ENCODE data around the gene MSI2.

Gene MSI2

DNA sequence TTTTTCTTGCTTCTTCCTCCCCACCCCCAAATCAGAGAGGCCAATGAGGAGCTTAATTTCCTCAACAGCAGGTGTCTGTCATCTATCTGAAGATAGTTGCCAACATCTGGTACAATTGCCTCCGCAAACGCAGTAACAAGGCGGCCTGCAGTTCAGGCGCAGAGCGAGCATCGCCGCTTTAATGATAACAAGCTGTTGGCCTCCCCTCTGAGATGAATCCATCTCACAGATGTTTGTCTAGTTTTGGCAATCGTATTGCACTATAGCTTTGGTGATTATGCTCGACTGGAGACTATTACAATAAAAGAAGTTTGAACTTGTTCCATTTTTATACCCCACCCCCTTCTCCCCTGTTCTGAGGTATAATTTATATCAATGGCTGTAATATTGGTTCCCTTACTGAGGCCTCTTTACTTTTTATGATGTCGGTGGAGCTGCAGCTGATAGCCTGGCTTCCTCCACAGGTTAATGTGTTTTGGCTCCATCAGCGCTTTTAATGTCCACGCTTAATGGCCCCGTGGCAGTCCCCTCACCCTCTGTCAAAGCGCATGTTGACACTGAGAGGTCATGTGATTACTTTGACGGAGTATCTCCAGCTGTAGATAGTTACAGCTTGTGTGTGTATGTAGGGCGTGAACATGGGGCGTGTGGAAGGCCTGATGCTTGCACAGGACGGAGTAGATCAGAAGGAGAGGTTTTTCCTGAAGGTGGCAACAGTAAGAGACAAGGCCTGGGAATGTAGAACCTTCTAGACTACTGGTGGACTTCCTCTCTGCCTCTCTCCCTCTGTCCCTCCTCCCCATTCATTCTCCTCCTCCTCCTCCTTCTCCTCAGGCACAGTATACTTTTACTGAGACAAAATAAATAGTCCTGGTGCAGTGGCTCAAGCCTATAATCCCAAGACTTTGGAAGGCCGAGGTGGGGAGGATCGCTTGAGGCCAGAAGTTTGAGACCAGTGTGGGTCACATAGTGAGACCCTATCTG, 164.7 kb downstream of the MSI2 start:
- DNase-seq = peak; percentile 96

DNA sequence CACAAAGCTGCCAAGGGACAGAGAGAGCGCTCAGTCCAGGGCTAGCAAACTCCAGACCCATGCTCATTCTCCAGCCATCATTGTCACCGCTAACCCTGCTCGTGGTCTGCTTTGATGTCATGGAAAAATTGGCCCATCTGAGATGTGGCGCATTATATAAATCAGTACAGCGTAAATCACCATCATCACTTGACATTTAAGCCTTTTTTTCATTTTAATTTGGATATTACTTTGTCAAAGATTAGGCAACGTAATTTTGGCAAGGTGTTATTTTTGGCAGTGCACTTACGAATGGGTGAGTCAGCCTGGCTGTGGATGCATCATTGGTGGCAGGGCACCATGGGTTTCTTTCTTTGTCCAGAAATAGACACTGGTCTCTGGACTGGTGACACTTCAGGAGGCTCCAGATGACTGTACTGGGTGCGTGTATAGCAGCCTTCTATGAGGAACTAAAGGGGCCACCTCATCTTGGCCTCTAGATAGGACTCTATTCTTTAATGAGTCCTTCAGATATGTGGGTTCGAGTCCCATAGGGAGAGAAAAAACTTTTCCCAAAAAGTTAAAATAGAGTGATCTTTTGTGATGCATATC, 166.3 kb downstream of the MSI2 start:
- no peak for DNase-seq

DNA sequence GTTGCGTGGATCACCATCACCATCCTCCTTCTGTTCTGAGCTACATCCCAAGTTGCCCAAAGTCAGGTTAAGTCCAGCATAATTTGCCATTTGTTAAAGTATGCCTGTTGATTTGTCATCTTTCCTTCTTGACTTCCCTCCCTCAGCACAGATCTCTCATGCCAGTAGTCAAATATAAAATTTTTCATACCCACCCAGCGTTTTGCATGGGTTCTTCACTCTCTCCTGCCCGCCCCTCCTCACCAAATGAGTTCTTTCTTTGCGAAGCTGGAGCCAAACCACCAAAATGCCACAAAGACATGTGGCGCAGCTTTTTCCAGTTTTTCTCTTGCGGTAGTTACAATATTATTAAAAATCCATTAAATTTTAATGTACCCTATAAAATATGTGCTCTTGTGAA, 167.2 kb downstream of the MSI2 start:
- DNase-seq = no peak

DNA sequence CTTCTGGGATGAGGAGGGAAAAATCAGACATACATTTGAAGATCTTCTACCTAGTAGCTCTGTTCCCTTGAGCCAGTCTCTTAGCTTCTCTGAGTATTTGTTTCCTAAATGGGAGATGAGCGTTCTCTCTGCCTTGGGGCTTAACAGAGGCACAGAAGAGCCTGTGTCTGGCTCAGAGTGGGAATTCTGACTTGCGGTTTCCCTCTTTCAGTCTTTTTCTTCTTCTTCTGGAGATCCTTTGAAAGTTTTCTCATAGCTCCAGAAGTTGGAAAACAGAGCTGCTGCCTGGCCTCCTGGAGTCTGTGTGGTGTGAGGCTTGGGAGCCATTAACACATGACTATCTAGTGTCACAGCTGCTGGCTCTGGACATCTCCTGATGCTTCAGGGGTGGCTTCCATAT, 167.9 kb downstream of the MSI2 start:
- DNase-seq = no peak

DNA sequence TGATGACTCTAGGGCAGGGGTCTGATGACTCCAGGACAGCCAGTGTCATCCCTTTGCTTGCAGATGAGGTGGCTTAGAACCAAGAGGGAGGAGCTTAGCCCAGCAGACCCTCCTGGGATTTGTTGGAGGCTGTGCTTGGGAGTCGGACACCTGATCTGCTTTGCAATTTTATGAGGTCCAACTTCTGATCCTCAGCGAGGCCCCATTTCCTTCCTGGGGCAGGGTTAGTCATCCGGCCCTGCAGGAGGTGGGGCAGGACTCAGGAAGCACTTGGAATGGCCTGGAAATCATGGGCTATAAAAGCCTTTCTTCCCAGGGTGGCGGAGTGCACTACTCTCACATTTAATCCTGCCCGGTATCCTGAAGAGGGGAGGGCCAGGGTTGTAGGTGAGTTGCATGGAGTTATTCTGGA, 168.5 kb downstream of the MSI2 start:
- DNase-seq = peak; percentile 40

DNA sequence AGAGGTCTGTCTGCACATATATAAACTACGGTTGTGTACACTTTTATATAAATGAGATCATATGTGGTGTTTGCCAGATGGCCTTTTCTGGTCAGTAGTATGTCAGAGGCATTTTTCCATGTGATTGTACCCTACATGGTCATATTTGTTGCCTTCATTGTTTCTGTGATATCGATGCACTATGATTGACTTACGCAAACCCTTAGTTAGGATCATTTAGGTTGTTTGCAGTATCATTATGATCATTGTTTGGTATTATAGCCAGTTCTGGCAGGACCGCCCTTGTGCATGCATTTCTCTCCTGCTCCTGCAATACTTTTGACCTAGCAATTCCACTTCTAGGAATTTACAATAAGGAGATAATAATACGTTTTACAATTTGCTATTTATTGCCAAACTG, 169.1 kb downstream of the MSI2 start:
- DNase-seq = no peak

DNA sequence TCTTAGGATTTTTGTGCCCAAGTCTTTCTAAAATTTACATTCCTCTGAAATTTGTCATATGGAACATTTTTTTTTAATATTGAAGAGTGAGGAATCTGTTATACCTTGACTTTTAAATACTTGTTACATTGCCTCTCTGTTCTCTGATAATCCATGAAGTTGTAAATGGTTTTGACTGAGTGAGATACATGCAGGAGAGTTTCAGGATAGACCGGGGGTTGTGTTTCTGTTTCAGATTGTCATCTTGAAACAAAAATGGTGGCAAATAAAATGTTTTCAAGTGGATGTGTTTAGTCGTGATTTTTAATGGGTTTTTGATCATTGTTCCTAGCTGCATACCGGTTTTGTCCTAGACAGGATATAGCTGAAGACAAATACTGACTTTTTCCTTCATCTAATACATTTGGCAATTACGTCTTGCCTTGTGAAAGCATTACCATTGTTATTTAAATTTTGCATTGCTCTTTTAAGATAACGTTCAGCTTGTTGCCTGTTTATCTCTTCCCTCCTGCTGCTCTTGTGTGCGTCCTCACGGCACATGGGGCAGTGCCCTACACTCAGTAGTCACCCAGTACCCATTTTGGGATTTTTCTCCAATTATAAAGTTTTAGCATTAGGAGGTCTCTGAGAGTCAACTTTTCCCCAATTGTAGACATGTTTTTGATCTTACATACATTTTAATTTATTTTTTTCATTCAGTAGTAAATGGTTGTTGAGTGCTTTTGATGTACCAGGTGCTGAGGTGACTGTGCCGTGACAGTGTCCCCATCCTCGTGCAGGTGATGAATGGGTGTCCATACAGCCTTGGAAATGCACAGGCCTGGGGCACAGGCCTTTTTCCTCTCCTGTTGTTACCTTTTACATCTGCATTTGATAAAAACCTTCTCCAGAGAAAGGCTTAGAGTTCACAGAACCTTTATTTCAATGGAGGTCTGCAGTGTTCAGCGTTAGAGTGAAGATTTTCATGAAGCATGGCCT, 169.9 kb downstream of the MSI2 start:
- no peak for DNase-seq

DNA sequence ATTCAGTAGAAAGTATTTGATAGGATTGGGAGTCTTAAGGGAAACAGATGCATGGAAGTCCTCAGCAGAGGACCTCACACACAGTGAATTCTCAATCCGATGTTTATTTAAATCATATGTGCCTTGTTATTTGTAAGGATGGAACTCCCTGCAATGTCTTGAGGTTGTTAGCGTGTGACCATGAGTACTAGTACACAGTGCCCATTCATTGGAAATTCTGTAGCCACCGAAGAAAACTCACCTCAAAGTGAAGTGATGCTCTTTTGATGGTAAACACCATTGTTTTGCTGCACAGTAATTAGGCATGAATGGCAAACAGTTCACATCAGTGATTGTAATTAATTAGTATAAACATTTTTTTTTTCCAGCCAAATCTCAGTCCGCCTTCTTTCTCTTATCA, 173.6 kb downstream of the MSI2 start:
- no peak for DNase-seq

DNA sequence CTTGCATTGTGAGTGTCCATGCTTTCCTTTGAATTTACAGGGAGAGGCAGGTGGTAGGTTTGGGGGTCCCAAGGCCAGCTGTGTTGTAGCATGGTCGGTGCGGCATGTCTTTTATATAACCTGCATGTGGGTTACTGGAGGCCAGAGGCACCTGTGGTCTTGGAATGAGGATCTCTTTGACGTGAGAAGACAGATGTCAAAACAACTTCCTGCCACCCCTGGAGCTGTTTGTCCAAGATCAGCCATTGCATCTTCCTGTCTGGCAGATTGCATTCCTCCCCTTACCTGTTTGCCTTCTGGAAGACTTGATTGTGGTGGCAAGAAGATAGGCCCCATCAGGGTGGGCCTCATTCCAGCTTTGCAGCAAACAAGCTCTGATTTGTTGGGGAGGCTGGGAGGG, 175.1 kb downstream of the MSI2 start:
- DNase-seq = no peak

DNA sequence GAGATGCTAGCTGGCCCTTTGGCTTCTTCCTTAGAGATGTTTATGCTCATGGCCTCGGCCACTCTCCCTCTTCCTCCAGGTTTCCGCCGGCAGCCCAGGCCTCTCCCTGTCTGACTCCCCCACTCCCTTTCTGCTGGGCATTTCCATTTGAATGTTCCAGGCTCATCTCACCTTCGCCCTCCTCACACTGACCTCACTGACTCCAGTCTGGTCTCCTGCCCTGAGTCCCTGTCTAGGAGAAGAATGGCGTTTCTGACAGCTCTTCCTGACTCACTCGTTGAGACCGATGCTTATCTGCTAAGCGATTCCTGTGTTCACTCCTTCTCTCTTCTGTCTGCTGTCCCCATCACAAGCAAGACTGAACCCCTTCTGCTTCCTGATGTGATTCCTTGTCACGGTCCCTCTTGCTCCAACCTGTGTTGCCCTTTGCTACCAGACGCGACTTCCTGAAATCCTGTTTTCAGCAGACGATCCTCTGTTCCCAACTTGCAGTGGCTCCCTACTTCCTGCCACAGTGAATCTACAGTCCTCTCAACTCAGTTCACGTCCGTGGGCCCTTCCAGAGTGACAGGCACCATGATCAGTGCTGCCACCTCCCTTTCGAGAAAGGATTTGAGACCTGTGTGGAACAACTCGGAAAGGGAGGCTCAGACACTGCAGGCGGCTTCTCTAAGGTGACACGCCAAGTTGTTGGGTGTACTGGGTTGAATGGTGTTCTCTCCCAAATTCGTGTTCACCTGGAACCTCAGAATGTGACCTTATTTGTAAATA, 176.4 kb downstream of the MSI2 start:
- DNase-seq = no peak

DNA sequence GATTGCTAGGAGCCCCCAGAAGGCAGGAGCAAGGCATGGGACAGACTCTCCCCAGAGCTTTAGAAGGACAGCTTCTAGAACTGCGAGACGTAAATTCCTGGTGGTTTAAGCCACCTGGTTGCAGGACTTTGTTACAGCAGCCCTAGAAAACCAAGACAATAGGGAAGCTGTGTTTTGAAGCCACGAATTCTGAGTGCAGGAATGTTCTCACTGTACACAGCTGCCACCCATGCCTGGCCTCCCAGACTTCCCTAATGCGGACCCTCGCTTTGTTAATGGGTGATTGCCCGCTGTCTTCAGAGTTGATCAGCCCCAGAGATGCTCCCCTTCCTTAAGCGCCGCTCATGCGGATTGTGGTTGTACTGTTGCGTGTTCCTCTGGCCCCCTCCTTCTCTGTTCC, 177.1 kb downstream of the MSI2 start:
- DNase-seq = no peak

DNA sequence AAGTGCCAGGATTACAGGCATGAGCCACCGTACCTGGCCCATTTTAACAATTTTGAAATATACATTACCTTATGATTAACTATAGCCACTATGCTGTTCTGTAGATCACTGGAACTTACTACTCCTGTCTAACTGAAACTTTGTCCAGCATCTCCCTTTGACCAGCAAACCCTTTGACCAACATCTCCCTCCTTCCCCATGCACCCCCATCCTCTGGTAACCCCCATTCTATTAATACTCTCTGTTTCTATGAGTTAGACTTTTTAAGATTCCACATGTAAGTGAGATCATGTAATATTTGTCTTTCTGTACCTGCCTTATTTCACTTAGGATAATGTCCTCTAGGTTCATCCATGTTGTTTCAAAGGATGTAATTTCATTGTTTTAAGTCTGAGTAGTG, 178.0 kb downstream of the MSI2 start:
- no peak for DNase-seq

DNA sequence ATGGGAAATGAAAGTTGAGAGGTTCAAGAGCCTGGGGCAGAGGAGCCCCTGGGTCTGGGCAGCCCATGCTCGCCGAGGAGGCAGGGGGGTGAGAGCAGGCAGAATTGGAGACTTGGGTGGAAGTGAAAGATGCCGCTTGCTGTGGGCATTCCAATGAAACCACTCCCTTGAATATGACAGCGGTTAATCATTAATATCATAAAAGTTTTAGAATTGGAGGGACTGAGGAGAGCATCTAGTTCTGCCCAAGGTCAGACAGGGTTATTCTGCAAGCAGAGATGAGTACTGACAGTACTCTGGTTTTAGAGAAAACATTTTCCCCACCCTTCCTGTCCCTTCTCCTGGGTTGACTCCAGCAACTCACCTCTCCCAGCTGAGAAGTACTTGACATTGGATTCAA, 180.2 kb downstream of the MSI2 start:
- DNase-seq = no peak

DNA sequence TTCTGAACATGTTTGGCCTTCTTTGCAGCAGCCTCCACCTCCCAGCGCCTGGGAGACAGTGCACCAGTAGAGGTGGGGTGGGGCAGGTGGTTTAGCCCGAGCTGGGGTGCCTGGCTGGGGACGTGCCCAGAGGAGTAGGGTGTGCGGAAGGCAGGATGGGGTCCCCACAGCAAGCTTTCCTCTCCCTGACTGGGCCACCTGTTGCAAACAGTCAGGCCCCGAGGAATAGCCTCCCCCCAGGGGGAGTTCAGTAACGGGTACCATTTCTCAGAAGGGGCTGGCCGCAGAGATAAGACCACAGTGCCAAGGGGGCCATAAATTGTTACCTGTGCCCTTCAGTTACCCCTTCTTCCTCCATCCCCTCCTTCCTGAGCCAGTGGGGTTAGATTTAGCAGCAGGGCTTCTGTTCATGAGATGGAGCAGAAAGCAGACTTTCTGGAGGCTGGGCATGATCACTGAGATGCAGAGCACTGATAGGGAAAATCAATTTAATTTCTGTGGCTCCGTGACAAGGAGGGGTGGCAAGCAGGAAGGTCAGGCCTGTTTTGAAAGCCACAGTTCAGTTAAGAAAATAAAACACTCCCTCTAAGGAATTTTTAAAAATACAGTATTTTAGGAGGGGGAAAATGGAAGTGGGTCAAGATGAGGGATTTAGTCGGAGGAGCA, 181.9 kb downstream of the MSI2 start:
- no peak for DNase-seq

DNA sequence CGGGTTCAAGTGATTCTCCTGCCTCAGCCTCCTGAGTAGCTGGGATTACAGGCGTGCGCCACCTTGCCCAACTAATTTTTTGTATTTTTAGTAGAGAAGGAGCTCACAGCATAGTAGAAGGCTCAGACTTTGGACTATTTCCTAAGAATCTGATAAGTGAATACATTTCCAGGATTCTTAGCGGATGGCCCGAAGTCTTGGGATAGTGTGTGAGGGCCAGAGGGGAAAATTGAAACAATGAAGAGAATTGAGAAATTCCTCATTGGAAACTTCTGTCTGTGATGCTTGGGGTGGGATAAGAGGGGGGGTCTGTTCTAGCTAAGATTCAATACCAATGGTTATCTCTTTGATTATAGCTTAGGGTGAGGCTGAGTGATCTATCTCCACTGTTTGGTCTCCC, 183.3 kb downstream of the MSI2 start:
- DNase-seq = no peak

DNA sequence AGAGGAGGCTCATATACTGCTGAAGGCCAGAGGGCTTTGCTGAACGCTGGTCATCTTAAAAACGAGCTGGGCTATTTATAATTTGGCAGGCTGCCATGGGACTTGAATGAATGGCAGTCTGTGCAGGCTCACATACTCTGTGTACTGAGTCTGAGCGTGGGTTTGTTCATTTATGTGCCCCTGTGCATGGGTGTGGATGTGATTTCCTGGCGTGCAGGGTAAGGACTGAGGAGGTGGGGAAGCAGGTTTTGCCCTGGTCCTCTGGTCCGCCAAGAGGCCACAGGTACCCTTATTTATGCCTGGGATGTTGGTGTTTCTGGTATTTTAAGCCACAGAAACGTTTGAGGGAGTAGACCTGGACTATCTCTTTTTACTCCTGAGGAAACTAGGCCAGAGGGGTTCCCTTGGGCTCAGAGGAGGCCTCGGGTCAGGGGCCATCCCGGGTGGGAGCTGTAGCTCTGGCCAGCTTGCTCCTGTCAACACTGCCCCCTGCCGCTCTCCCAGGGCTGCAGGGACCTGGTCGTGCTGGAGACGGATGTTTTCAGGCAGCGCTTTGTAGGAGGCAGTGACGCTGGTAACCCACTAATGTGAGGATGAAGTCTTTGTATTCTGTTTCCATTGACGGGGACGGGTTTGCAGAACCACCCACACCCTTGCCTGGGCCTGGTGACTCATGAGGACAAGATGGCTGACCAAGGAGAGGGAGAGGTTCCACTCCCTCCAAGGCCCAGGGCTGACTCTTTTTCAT, 184.4 kb downstream of the MSI2 start:
- peak; percentile 79 for DNase-seq

DNA sequence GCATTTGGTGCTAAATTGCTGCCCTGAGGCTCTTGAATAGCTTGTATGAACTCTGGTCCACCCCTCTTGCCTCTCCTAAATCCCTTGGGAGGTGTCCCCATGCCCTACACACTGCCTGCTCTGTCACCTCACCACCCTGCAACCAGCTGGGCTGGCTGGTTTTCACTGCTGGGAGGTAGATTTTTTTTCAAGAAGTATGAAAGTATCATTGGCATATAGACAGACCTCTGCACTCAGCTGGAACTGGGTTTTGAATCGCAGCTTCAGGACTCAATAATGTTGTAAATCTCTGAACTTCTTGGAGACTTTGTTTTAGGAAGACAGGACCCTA, 184.9 kb downstream of the MSI2 start:
- no peak for DNase-seq

DNA sequence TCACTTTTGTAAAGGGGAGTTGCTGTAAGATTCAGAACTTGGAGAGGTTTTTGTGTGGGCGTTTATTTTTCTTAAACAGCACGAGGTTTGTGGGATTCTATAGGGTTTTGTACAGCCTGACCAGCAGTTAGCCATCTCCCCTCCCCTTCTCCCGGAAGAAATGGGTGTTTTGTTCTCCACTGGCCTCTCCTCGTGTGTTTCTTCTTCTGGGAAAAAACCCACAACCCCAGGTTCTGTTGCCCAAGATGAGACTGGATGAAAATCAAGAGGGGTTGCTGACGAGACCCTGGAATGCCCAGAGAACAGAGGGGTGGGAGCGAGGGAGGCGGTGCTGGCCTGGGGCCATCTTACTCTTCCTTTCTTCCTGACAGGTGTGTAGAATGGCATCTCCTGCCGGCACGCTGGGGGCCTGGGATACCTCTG, 186.1 kb downstream of the MSI2 start:
- no peak for DNase-seq

DNA sequence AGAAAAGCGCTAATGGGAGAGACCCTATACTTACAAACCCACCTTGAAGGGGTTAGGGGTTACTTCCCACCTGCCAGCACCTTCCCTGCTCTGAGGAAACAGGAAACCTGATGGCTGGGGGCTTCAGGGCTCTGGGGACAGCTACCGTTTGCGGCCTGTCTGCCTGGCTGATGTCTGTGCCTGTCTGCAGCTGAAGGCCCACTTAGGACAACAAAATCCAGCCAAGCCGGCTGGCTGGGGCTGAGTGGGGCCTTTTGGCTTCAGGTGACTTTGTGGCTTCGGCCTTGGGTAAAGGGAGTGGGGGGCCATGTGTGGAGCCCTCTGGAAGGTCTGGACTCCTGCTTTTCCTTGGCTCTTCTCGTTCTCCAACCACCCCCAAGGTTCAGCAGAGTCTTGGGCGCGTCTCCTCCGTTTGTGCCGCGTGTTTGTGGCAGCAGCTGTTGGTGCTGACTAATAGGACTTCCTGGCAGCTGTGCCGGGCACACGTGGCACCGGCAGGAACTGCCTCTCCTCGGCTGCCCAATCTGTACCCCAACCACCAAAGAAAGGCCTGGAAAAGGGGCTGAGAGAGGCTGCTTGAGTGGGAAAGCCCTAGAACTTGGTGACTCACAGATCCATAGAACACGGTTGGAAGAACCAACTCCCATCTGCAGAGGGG, 186.7 kb downstream of the MSI2 start:
- no peak for DNase-seq

DNA sequence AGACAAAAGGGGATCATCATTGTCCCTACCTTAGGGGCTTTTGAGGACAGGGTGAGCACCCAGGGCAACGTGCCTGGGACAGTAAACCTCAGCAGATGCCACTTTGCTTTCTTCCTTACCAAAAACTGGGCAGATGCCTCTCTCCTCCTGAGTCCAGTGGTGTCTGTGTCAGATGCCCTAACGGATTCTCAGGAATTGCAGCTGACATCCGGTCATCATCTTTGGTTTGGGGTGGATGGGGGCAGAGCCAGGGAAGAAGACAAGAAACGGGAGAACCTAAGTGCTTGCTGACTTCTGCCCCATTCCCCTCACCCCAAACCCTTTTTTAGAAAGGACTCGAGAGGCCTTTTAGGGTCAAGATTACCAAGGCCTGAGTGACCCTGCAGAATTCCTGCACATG, 187.5 kb downstream of the MSI2 start:
- DNase-seq = no peak

Measured in DMS153 (cell line).